Endodermal cell (in vitro differentiated cells): Measurements from ENCODE around the gene TMEM72. TPM values are rescaled to one million over a fixed set of nuclear protein-coding genes. Genes with fewer than 3 reads are reported as not detected.

ENCODE experiments used
- DNase-seq: peaks from one replicate; pipeline ENCODE4 v3.0.0-alpha.2; 2017
- H3K27ac ChIP-seq: 2 replicates; pipeline ENCODE4 v1.5.1; 2013; ENCODE audit warnings: mild to moderate bottlenecking, low read depth, low read length, moderate library complexity
- H3K27me3 ChIP-seq: 2 replicates; pipeline ENCODE4 v1.6.1; 2013; ENCODE audit warnings: mild to moderate bottlenecking, low read length, moderate library complexity; ENCODE audit not compliant: insufficient read depth, control insufficient read depth, poor library complexity, severe bottlenecking
- H3K36me3 ChIP-seq: 2 replicates; pipeline ENCODE4 v1.7.0; 2013; ENCODE audit warnings: mild to moderate bottlenecking, low read length, moderate library complexity; ENCODE audit not compliant: control insufficient read depth, insufficient read depth
- H3K4me1 ChIP-seq: one replicate; pipeline ENCODE4 v1.7.0; 2013; ENCODE audit warnings: low read length; ENCODE audit not compliant: control insufficient read depth, insufficient read depth
- H3K4me3 ChIP-seq: 2 replicates; pipeline ENCODE4 v1.5.1; 2013; ENCODE audit warnings: mild to moderate bottlenecking, low read length, moderate library complexity
- H3K9ac ChIP-seq: 2 replicates; pipeline ENCODE4 v1.6.1; 2013; ENCODE audit warnings: mild to moderate bottlenecking, low read length, moderate library complexity; ENCODE audit not compliant: poor library complexity, severe bottlenecking; ENCODE audit errors: extremely low read depth
- H3K9me3 ChIP-seq: 2 replicates; pipeline ENCODE4 v1.6.1; 2013; ENCODE audit warnings: mild to moderate bottlenecking, low read length, moderate library complexity; ENCODE audit not compliant: control insufficient read depth
- H3K27ac Mint-ChIP-seq: 2 replicates; pipeline ENCODE4 v1.8.0; 2020; ENCODE audit warnings: mixed read lengths
- H3K27me3 Mint-ChIP-seq: 2 replicates; pipeline ENCODE4 v1.8.0; 2021; ENCODE audit warnings: mild to moderate bottlenecking, mixed read lengths; ENCODE audit not compliant: insufficient read depth
- H3K36me3 Mint-ChIP-seq: 2 replicates; pipeline ENCODE4 v1.8.0; 2020; ENCODE audit warnings: low read depth, mixed read lengths
- H3K4me1 Mint-ChIP-seq: 2 replicates; pipeline ENCODE4 v1.8.0; 2020; ENCODE audit warnings: mixed read lengths
- H3K4me3 Mint-ChIP-seq: 2 replicates; pipeline ENCODE4 v1.8.0; 2020; ENCODE audit warnings: mild to moderate bottlenecking, moderate library complexity, mixed read lengths
- H3K9me3 Mint-ChIP-seq: 2 replicates; pipeline ENCODE4 v1.8.0; 2020; ENCODE audit warnings: mild to moderate bottlenecking, mixed read lengths
- WGBS, 2 experiments: methylation state at CpG; one replicate each; pipeline versions ENCODE4 v1.1.5 to v1.1.7; 2013; ENCODE audit warnings: missing lambda C conversion rate in 2 of 2, mixed read lengths in 1 of 2; ENCODE audit not compliant: insufficient coverage in 1 of 2, insufficient read length in 1 of 2; 5-methylcytosine and 5-hydroxymethylcytosine counted together
- total RNA-seq, 2 donors: library from RNA; stranded (reverse); fragmentation: NEBNext Ultra II Directional in 1 of 2; extraction: Animal tissue kit (Norgen Biotek cat#: 25700) in 1 of 2; gene quantifications; 2 replicates in 1 of 2; 3 replicates in 1 of 2; pipeline ENCODE4 v1.2.1, GENCODE V29; 2021
- TF ChIP-seq, protein P1 (sequence below): fragments of 200-600 bp; sonication (generic); conservative IDR thresholded peaks from 2 replicates; pipeline ENCODE4 v1.5.0; 2021; ENCODE audit warnings: antibody characterized with exemption, mild to moderate bottlenecking

The TMEM72 gene
- total RNA-seq, 2 donors from 2014 or later: not detected

DNA sequence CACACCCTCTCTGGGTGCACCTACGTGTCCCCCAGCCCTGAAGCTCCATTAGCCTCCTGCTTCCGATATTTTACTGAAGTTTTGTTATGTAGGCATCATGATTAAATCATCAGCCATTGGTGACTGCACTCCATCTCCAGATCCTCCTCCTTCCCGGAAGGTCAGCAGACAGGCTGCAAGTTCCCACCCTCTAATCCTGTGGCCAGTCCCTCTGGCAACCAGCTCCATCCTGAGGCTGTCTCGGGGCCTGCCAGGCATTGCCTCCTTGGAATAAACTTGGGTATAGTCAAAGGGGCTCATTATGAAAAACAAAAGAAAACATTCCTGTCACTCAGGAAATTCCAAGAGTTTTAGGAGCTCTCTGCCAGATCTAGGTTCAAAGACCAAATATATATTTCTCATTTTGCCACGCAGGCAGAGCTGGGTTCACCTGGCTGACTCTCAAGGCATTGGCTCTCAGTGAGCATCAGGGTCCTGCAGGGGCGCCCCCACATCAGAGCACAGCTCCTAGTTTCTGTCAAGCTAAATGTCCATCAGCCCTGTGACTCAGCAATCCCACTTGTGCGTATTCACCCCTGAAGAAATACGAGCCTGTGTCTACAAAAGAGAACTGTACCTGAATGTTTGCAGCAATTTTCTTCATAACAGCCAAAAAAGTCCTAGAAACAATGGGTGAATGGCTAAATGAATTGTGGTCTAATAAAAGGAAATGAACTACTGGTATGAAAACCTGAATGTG is 27.4 kb upstream of the TMEM72 start:
- H3K4me1 Mint-ChIP-seq: peaks cover 11% of the 10 kb centered on the region
- no peaks in the 10 kb centered on the region for H3K9me3 Mint-ChIP-seq
- Histone ChIP-seq H3K27me3 (peaks cover 12% of the 10 kb centered on the region), H3K27ac (no peak overlapping the region), H3K4me3 (no peak overlapping the region), H3K9me3 (no peaks in the 10 kb centered on the region), H3K9ac (no peak overlapping the region), H3K4me1 (no peaks in the 10 kb centered on the region), H3K36me3 (no peaks in the 10 kb centered on the region)
- no peak overlapping the region for H3K4me3 Mint-ChIP-seq
- peaks cover 25% of the 10 kb centered on the region for H3K27me3 Mint-ChIP-seq
- H3K36me3 Mint-ChIP-seq: no peaks in the 10 kb centered on the region
- DNase-seq: peak; percentile 45
- WGBS, 2 experiments: 90 to 94% methylated on average over 4 to 8 of the region's 8 CpGs
- no peak overlapping the region for H3K27ac Mint-ChIP-seq
- TF ChIP-seq, protein P1, sequence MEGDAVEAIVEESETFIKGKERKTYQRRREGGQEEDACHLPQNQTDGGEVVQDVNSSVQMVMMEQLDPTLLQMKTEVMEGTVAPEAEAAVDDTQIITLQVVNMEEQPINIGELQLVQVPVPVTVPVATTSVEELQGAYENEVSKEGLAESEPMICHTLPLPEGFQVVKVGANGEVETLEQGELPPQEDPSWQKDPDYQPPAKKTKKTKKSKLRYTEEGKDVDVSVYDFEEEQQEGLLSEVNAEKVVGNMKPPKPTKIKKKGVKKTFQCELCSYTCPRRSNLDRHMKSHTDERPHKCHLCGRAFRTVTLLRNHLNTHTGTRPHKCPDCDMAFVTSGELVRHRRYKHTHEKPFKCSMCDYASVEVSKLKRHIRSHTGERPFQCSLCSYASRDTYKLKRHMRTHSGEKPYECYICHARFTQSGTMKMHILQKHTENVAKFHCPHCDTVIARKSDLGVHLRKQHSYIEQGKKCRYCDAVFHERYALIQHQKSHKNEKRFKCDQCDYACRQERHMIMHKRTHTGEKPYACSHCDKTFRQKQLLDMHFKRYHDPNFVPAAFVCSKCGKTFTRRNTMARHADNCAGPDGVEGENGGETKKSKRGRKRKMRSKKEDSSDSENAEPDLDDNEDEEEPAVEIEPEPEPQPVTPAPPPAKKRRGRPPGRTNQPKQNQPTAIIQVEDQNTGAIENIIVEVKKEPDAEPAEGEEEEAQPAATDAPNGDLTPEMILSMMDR: no peak

DNA sequence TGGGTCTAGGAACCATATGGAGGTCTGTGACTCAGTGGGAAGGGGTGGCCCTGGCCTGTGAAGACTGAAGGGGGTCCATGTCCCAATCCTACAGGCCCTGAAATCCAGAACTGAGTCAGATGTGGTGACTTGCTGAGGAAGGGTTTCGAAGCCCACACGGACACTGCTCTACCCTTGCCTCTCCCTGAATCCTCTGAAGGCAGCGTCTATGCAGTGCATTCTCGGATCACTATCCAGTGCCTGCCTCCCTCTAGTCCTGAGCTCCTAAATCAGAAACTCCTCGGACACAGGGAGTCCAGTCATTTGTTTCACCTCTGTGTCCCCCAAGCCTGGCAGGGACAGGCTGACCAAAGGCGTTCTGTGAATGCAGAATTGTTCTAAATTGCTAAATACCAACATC is 25.4 kb upstream of the TMEM72 start:
- TF ChIP-seq, protein P1: no peak
- no peaks in the 10 kb centered on the region for H3K9me3 Mint-ChIP-seq
- H3K27ac Mint-ChIP-seq: no peak overlapping the region

DNA sequence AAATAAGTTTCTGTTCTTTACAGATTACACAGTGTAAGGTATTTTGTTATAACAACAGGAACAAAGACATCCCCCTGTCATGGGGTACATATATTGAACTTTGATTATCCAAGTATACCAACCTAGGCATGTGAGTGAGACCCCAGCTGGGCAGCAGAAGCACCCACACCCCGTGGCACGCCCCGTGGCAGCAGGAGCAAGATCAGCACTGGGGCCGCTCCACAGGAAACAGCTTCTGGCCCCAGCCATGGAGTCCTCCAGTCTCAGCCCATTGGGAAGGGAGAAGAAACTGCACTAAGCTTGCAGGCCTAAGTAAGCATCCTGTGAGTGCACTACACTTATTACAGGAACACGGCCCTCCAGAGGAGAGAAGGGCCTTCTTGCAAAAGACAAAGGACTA is 24.2 kb upstream of the TMEM72 start:
- TF ChIP-seq, protein P1: no peak
- Histone ChIP-seq H3K36me3 (no peaks in the 10 kb centered on the region), H3K9me3 (no peaks in the 10 kb centered on the region), H3K27me3 (no peaks in the 10 kb centered on the region), H3K27ac (no peak overlapping the region), H3K9ac (no peak overlapping the region), H3K4me1 (no peaks in the 10 kb centered on the region), H3K4me3 (no peak overlapping the region)
- no peak overlapping the region for H3K4me3 Mint-ChIP-seq
- no peaks in the 10 kb centered on the region for H3K9me3 Mint-ChIP-seq
- no peaks in the 10 kb centered on the region for H3K4me1 Mint-ChIP-seq
- peak; percentile 28 for DNase-seq
- no peaks in the 10 kb centered on the region for H3K36me3 Mint-ChIP-seq
- 95 to 97% methylated on average over 4 to 5 of the region's 5 CpGs for WGBS, 2 experiments
- peaks cover 3% of the 10 kb centered on the region for H3K27me3 Mint-ChIP-seq
- no peak overlapping the region for H3K27ac Mint-ChIP-seq

More for the DNA sequence above, 25.4 kb upstream of the TMEM72 start:
- Histone ChIP-seq H3K36me3 (no peaks in the 10 kb centered on the region), H3K27me3 (peaks cover 6% of the 10 kb centered on the region), H3K9me3 (no peaks in the 10 kb centered on the region), H3K9ac (no peak overlapping the region), H3K4me1 (no peaks in the 10 kb centered on the region), H3K27ac (no peak overlapping the region), H3K4me3 (no peak overlapping the region)
- Mint-ChIP-seq H3K4me1 (no peaks in the 10 kb centered on the region), H3K36me3 (no peaks in the 10 kb centered on the region), H3K27me3 (peaks cover 8% of the 10 kb centered on the region), H3K4me3 (no peak overlapping the region)
- no peak for DNase-seq
- 89 to 91% methylated on average over 5 to 6 of the region's 6 CpGs for WGBS, 2 experiments
